Activated T-cell treated with anti-CD3 and anti-CD28 coated beads, Interleukin-2, amount 50 U/mL, for 1 hour (primary cell): Measurements from ENCODE around the gene NANOS3.
A peak's percentile ranks its signal among the peaks of the same experiment; 100 is the strongest.
"Not testable (repeated sequence)": the region's sequence is repeated elsewhere in the genome, so short reads cannot be mapped to it uniquely, and the experiment has no call there.

Experiments
- DNase-seq: peaks from one replicate; pipeline ENCODE4 v3.0.0-alpha.2; 2020

Gene NANOS3

GRCh38 chr19:13887018-13887436, 10.1 kb downstream of the NANOS3 start:
- no peak for DNase-seq

DNA sequence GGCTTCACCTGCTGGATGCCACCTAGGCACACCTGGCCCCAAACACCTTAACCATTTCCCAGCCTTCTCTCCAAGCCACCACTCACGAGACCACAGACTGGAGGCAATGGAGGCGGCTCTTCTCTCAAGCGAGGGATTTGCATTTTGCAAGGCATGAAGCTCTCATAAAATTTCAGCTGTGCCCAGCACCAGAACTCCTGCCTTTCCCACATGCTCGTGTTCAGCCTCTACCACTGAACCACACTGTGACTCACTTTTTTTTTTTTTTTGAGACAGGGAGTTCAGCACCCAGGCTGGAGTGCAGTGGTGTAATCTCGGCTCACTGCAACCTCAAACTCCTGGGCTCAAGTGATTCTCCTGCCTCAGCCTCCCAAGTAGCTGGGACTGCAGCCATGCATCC, 10.6 kb downstream of the NANOS3 start:
- no peak for DNase-seq

- no peak for DNase-seq
Measured at GRCh38 chr19:13888281-13888680, 11.3 kb downstream of the NANOS3 start.

DNA sequence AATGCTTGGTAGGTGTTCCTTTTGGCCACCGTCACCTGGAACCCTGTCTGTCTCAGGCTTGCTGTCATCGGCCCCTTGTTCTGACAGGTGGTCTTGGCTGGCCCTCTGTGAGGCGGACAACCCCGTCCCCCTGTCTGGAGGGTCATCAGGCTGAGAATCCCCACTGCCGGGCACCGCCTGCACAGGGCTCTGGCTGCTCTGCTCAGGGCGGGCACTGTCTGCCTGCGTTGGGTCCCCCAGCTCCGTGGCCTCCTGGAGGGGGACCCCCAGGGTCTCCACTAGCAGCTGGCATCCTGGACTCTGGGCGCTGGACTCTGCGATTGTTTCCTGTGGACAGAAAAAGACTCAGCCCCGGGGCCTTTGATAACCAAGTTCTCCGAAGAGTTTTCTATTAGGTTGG, 13.2 kb downstream of the NANOS3 start:
- DNase-seq = no peak

DNA sequence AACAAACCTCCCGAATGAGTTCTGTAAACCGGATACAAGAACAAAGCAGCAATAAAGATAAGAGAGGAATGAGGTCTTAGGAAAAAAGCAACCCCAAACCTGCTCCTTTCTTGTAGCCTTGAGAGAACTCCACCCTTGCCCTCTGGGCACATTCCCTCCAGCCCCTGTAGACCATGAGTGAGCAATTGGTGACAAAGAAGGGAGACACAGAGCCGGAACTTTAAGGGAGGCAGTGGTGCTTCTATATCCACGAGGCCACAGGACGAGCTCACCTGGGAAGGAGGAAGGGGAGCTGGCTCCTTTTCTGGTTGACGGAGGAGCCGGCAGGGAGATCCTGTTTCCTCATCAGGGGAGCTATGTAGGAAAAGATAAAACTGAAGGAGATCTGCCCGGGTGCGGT, 15.9 kb downstream of the NANOS3 start:
- no peak for DNase-seq

DNA sequence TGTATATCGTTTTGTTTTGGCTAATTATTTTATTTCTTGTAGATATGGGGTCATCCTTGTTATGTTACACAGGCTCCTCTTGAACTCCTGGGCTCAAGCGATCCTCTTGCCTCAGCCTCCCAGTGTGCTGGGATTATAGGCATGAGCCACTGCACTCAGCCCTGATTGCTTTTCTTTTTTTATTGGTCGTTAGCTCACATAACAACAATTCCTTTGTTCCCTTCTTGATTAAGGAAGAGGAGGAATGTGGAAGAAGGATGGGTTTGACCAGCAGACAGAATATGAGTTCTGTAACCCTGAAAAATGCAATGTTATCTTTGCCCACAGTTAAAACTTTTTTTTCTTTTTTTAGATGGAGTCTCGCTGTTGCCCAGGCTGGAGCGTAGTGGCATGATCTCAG, 17.6 kb downstream of the NANOS3 start:
- no peak for DNase-seq

GRCh38 chr19:13896227-13896626, 19.3 kb downstream of the NANOS3 start:
- no peak for DNase-seq

GRCh38 chr19:13899393-13899792, 22.5 kb downstream of the NANOS3 start:
- no peak for DNase-seq

GRCh38 chr19:13899912-13900584, 23.1 kb downstream of the NANOS3 start:
- DNase-seq = no peak

- DNase-seq = no peak
Measured at GRCh38 chr19:13902993-13903555, 26.1 kb downstream of the NANOS3 start.

GRCh38 chr19:13905634-13906520, 28.9 kb downstream of the NANOS3 start, which contains the start of the genes BRME1 and CC2D1A:
BRME1 (minus strand) TSS chr19:13906117; CDS start chr19:13904892, 1,225 bp downstream.
CC2D1A (plus strand) TSS chr19:13906201; CDS start chr19:13906442, 241 bp downstream.
- peak; percentile 96 for DNase-seq

- DNase-seq = no peak
Measured at GRCh38 chr19:13906521-13906904, 29.6 kb downstream of the NANOS3 start.

DNA sequence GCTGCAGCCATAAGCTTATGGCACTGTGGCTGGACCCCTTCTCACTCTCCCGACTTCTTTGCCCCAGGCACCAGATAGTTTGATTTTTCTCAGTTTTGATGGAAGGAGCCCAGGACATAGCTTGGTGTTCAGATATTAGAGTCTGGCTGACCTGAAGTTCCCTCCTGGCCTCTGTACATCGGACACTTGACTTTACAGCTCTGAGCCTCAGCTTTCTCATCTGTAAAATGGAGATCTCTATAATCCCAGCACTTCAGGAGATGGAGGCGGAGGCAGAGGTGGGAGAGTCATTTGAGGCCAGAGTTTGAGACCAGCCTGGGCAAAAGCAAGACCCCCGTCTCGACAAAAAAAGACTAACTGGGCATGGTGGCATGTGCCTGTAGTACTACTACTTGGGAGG, 30.0 kb downstream of the NANOS3 start:
- no peak for DNase-seq

DNA sequence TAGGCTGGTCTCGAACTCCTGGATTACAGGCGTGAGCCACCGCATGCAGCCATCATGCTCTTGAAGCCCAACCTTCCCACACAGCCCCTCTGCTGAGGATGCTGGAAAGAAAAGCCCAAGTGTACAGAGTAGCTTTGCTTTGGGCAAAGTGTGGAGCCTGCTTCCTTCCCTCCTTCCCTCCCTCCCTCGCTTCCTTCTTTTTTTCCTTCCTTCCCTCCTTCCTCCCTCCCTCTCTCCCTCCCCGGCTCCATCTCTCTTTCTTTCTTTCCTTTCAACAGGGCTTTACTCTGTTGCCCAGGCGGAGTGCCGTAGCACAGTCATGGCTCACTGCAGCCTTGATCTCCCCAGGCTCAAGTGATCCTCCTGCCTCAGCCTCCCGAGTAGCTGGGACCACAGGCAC, 31.7 kb downstream of the NANOS3 start:
- DNase-seq = no peak

GRCh38 chr19:13909430-13909829, 32.5 kb downstream of the NANOS3 start:
- DNase-seq = no peak

- no peak for DNase-seq
Measured at GRCh38 chr19:13913352-13913751, 36.4 kb downstream of the NANOS3 start.

GRCh38 chr19:13914777-13915176, 37.8 kb downstream of the NANOS3 start:
- DNase-seq = no peak

- no peak for DNase-seq
Measured at GRCh38 chr19:13917888-13918406, 41.0 kb downstream of the NANOS3 start.

- no peak for DNase-seq
Measured at GRCh38 chr19:13918726-13919411, 41.9 kb downstream of the NANOS3 start.

DNA sequence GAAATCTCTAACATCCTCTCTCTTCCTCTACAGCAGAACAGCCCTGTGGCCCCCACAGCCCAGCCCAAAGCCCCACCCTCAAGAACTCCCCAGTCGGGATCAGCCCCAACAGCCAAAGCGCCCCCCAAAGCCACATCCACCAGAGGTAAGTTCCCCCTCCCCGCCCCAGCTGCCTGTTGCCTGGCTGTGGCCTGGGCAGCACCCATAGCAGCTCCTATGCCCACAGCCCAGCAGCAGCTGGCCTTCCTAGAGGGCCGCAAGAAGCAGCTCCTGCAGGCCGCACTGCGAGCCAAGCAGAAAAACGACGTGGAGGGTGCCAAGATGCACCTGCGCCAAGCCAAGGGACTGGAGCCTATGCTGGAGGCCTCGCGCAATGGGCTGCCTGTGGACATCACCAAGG, 43.6 kb downstream of the NANOS3 start:
- DNase-seq = no peak

DNA sequence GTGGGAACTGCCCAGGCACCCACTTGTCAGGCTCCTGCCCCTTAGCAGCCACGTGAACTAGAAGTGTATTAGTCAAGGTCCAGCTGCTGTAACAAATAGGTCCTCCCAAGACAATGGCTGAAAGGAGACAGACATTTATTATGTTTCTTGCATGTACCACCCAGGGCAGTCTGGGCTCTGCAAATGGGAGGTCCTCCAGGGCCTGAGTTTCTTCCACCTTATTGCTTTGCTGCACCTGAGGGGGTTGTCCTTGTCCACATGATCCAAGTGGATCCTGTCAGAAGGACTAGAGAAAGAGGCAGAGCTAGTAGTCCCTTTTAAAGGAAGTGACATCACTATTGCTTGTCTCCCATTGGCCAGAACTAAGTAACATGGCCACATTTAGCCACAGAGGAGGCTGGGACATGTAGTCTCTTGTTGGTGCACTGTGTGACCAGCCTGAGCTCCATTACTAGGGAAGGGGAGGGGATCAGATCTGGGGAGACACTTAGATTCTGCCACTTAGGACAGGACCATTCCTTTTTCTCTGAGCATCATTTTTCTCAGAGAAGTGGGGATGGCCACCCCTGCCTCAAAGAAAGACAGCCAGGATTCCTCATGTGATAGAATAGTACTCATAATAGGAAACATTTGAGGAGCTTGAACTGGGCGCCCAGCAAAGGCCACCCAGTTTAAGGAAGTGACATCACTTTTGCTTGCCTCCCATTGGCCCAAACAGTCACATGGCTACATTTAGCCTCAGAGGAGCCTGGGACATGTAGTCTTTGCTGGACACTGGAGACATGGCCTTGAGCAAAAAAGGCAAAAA, 44.2 kb downstream of the NANOS3 start:
- no peak for DNase-seq

- DNase-seq = not testable (repeated sequence)
Measured at GRCh38 chr19:13922118-13922517, 45.2 kb downstream of the NANOS3 start.
